HG02938 (cell line): ENCODE data around the gene FGD4.

Experiments
- ATAC-seq: cut with Tn5 transposase; IDR thresholded peaks from one replicate; pipeline ENCODE4 v1.9.1; 2021; ENCODE audit warnings: mild to moderate bottlenecking, moderate library complexity; ENCODE audit not compliant: unreplicated experiment

The FGD4 gene

DNA sequence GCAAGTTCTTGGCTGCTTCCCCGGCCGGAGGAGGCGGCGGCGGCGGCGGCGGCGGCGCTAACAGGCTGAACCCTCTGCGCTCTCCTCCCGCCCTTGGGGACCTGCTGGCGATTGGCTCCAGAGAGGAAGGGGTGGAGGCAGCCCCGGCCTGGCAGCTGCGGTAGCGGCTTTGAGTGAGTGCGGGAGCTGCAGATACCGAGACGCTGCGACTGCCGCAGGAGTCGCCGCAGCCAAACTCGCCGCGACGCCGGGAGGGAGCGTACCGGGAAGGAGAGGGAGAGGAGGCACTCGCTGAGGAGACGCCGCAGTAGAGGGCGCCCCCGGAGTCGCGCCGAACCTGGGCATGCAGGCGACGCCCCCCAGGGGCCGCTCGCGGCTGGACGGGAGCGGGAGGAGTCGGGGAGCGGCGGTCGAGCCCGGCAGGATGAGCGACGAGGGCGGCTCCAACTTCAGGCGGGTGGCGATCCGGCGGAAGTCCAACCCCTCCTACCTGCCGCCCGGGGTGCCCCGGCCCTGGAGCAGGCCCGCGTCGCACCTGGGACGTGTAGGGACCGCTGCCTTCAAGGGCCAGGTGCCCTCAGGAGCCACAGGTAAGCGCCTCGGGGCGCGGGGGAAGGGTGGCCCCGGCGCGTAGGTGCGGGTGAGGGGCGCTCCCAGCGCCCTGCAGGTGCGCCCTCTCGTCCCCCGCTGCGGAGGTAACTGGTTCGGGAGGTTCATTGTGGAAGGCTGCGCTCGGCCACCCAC, at the start of gene FGD4:
Gene FGD4 (plus strand): TSS at position 189 of the 744 bp plus-strand sequence.
- ATAC-seq, result peak; percentile 71

DNA sequence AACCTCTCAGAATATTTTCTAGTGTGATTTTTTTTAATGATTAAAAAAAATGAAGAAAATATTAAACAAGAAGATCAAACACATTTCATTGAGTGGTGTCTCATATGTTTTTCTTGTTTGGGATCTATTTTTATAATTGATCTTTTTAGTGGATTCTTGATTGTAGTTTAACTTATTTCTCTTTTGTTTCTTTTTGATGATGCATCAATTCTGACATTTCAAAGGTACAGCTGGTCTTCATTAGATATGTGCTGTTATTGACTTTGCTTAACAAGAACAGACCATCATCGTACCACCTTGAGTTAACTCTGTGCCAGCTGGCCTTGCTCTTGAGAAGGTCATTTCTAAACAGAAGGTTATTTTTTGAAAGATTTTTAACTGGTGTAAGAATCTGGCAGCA, 45.8 kb upstream of the FGD4 start:
- ATAC-seq, result no peak

DNA sequence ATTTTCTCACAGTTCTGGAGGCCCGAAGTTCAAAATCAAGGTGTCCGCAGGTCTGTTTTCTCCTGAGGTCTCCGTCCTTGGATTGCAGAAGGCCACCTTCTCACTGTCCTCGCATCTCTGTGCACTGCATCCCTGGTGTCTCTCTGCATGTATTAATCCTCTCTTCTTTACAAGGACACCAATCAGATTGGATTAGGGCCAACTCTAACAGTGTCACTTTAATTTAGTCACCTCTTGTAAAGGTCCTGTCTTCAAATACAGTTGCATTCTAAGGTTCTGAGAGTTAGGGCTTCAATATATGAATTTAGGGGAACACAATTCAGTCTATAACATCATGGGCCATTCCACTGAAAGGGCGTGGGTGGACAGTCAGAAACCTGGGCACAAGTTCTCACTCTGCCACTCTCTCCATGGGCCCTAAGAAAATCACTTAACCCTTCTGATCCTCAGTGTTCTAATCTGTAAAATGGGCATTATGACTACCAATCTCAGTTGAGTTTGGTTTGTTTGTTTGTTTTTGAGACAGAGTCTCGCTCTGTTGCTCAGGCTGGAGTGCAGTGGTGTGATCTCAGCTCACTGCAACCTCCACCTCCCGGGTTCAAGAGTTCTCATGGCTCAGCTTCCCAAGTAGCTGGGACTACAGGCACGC, 41.6 kb upstream of the FGD4 start:
- ATAC-seq, result no peak

GRCh38 chr12:32360956-32361355, 38.4 kb upstream of the FGD4 start:
- no peak for ATAC-seq

DNA sequence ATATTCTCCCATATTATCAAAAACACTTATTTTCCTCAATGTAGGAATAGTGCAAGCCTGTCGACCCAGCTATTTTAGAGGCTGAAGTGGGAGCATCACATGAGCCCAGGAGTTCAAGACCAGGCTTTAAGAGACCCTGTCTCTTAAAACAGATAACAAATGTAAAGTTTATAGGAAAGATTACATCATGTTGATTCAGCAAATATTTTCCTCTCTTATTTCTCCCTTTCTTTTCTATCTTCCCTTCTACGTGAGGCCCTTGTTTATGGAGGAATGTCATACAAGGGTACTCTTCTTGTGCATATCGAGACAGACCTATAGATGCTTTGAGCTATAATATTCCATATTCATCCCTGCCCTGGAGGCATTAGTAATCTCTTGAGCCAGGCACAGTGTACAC, 36.5 kb upstream of the FGD4 start:
- ATAC-seq, result no peak

- peak; percentile 59 for ATAC-seq
Measured at GRCh38 chr12:32365473-32366064, 33.8 kb upstream of the FGD4 start.

DNA sequence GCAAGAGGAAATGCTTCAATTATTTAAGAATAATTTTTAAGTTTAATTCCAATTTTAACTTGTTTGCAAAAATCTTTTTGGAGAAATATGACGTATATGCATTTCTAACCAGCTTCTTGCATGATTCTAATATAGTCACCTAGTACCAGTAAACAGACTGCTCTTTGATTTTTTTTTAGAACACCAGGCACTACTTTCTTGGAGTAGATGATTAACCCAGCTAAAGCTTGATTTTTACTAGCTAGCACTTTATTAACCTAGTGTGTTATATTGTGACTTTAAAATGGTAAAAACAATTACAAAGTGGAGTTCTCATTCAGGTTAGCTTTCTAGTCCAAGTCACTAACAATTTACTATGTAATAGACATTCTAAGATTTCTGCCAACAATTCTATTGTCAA, 32.6 kb upstream of the FGD4 start:
- no peak for ATAC-seq

- no peak for ATAC-seq
Measured at GRCh38 chr12:32367381-32367780, 32.0 kb upstream of the FGD4 start.

GRCh38 chr12:32369202-32369601, 30.2 kb upstream of the FGD4 start:
- ATAC-seq, result no peak

DNA sequence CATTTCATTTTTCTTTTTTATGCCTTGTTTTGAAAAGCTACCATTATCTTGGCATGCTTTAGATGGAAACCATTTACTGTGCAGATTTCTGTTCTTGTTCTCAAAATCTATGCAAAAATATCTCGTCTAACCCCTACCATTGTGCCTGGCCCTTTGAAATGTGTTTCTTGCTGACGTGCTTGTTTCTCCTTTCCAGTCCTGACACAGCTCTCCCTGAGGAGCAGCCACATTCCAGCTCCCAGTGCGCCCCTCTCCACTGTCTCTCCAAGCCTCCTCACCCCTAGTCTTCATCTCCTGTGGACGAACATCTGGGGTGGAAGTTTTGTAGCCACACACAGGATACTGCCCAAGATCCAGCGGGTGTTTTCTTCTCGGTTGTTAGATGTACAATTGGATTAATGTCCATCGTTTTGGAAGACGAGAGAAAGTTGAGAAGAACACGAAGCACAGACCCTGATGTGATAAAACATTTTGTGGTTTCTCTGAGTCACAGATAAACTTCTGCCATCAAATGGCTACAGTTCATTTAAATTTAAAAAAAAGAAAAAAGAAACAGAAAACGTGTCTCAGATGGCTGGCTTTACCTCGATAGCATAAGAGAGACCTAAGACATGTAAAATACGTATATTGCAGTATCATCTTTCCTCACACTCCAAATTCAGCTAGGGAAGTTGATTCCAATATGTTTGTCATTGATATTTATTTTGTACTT, 21.9 kb upstream of the FGD4 start:
- ATAC-seq, result no peak

- ATAC-seq, result no peak
Measured at GRCh38 chr12:32379213-32379612, 20.1 kb upstream of the FGD4 start.

DNA sequence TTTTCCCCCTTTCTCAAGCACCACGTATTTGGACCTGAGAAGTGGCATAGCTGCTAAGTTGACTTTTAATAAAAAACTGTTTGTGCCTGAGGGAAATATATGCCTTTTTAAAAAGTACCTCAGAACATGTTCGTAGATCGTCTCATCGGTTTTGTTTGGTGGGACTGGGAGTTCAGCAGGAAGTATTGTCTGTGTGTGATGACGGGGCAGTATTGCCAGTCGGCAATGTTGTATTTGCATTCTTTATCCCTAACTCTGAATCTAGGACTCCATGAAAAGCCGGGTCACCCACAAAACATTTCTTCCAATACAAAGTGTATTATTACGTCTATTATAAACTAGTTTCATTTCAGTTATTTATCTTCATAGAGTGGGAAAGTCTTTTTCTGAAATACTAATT, 19.7 kb upstream of the FGD4 start:
- no peak for ATAC-seq

DNA sequence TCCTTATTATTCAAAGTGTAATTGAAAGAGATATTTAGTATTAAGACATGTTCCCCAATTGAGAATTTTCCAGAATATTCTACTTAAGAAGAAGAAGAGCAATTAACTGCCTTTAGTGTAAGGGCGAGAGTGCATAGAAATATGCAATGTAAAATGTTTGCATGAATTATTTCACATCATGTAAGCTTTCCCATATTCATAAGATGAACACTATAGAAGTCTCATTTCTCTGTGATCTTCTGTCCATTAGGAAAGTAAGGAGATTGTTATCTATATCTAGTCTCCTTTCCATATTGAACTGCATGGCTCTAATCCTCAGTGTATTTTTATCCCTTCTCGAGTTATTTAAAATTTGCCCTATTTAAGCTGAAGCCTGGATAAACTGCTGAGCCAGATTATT, 17.1 kb upstream of the FGD4 start:
- ATAC-seq, result no peak

GRCh38 chr12:32390572-32391219, 8.7 kb upstream of the FGD4 start:
- peak; percentile 77 for ATAC-seq

DNA sequence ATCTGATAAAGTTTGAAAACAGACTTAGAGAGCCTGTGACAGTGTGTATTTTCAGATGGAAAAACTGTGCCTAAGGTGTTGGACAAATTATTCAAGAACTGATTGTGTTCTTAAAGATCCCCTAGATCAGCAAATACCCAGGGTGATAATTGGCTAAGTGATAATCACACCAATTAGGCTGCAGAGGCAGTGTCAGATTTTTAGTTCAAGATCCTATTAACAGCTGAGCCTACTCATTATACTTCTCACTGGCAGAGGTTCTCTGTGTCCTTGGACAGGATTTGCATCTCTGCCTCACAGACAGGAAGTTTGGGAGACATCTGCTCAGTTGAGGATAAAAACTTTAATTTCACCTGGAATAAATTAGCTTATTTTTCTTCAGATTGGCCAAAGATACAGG, 4.3 kb upstream of the FGD4 start:
- ATAC-seq, result no peak

DNA sequence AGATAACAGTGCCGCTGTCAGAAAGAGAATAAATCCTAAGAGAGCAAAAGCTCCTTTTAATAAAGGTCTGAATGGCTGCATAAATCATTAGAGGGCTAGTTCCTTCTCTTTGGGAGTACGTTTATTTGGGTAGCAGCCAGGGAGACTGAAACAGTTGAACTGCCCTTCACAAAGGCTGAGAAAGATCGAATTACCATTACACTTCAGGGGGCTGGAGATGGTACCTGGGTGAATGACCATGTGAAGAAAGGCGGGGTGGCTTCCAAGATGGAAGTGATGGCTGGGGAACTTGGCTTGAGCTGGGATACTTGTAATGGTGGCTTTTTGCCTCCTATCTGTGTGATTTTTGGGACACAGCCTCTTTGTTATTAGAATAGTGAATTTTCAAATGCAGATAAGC, 1.7 kb upstream of the FGD4 start:
- no peak for ATAC-seq

DNA sequence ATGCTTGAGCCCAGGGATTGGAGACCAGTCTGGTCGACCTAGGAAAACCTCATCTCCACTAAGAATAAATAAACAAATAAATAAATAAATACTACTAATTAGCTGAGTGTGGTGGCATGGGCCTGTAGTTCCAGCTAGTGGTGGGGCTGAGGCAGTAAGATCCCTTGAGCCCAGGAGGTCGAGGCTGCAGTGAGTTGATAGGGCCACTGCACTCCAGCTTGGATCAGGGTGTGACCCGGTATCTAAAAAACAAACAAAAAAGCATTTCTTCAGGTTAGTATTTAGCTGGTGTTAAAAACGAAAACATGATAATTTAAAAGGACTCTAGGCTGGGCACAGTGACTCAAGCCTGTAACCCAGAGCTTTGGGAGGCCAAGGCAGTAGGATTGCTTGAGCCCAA, 1.2 kb upstream of the FGD4 start:
- no peak for ATAC-seq

DNA sequence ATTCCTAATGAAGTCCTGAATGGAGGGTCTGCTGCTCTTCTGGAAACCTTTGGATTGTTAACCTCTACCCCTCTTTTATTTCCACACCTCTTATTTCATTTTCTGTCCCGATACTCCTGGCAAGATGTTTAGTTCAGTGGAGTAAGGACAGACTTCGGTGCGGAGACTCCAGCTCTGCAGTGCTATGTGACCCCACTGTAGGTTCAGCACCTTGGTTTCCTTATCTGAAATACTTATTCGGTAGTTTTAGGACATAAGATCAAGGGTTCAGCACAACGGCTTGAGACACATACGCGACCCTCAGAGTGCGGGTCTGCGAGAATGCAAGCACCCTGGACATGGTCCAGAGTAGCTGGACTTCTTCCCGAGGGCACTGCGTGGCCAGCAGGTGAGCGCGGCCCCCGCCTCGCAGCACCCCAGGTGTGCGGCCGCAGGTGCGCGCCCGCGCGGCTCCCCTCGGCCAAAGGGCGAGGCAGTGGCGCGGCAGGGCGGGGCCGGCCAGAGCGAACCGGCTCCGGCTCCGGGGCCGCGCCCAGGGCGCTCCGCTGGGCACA, 465 bp upstream of the FGD4 start:
- peak; percentile 8 for ATAC-seq

- peak; percentile 10 for ATAC-seq
Measured at GRCh38 chr12:32400114-32400672, 835 bp downstream of the FGD4 start.

DNA sequence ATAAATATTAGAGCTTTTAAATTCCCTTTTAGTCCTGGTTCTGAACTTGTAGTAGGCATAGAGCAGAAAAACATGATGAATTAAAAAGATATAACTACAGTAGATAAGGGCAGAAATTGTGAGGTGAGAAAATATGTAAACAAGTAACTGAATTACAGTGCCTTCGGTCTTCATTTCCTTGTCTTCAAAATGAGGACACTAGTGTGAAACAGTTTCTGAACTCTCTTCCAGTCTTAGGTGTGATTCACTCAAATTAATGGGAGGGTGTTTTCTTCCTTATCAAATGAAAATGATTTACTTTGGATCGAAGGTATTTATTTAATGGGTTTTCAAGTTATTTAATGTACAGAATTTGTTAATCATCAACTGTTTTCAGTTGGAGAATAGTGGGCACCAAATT, 1.5 kb downstream of the FGD4 start:
- no peak for ATAC-seq

GRCh38 chr12:32402170-32402569, 2.8 kb downstream of the FGD4 start:
- no peak for ATAC-seq
